GM21717 (cell line): Measurements from ENCODE around the gene SH2B3.
"Not testable (repeated sequence)": the region's sequence is repeated elsewhere in the genome, so short reads cannot be mapped to it uniquely, and the experiment has no call there.

ENCODE experiments used
- ATAC-seq: cut with Tn5 transposase; IDR thresholded peaks from one replicate; pipeline ENCODE4 v1.9.1; 2021; ENCODE audit warnings: mild to moderate bottlenecking, moderate library complexity; ENCODE audit not compliant: unreplicated experiment

The SH2B3 gene

GRCh38 chr12:111405859-111406473 lies at the start of gene SH2B3:
Gene SH2B3, plus strand, starts transcription at chr12:111405923. Its CDS starts 12,223 bp downstream, at chr12:111418146.
- peak; percentile 3 for ATAC-seq

GRCh38 chr12:111359231-111359913 lies 46.4 kb upstream of the SH2B3 start:
- no peak for ATAC-seq

GRCh38 chr12:111359914-111360276 lies 45.8 kb upstream of the SH2B3 start:
- ATAC-seq = no peak

- ATAC-seq = no peak
Observed at GRCh38 chr12:111360325-111360930, 45.3 kb upstream of the SH2B3 start.

GRCh38 chr12:111361073-111361716 lies 44.5 kb upstream of the SH2B3 start:
- no peak for ATAC-seq

GRCh38 chr12:111361717-111362576 lies 43.8 kb upstream of the SH2B3 start:
- ATAC-seq = no peak

GRCh38 chr12:111362687-111363475 lies 42.8 kb upstream of the SH2B3 start:
- no peak for ATAC-seq

GRCh38 chr12:111363578-111363977 lies 42.1 kb upstream of the SH2B3 start:
- no peak for ATAC-seq

GRCh38 chr12:111366075-111366474 lies 39.6 kb upstream of the SH2B3 start:
- no peak for ATAC-seq

- no peak for ATAC-seq
Observed at GRCh38 chr12:111366583-111366982, 39.1 kb upstream of the SH2B3 start.

- no peak for ATAC-seq
Observed at GRCh38 chr12:111367661-111368221, 38.0 kb upstream of the SH2B3 start.

- peak; percentile 12 for ATAC-seq
Observed at GRCh38 chr12:111368291-111368787, 37.4 kb upstream of the SH2B3 start.

- peak; percentile 89 for ATAC-seq
Observed at GRCh38 chr12:111368788-111369495, 36.8 kb upstream of the SH2B3 start, which contains the start of gene PHETA1. Gene PHETA1, minus strand, starts transcription at chr12:111369095. Its CDS starts 5,668 bp downstream, at chr12:111363427.

- no peak for ATAC-seq
Observed at GRCh38 chr12:111369496-111370220, 36.1 kb upstream of the SH2B3 start.

- ATAC-seq = not testable (repeated sequence)
Observed at GRCh38 chr12:111373231-111373630, 32.5 kb upstream of the SH2B3 start.

- no peak for ATAC-seq
Observed at GRCh38 chr12:111377440-111377839, 28.3 kb upstream of the SH2B3 start.

GRCh38 chr12:111379942-111380554 lies 25.7 kb upstream of the SH2B3 start:
- ATAC-seq = no peak

GRCh38 chr12:111384596-111384995 lies 21.1 kb upstream of the SH2B3 start:
- no peak for ATAC-seq
